ENCODE data around the gene DACT2.
"Not testable (repeated sequence)": the region's sequence is repeated elsewhere in the genome, so short reads cannot be mapped to it uniquely, and the experiment has no call there.

Gene DACT2, protein sequence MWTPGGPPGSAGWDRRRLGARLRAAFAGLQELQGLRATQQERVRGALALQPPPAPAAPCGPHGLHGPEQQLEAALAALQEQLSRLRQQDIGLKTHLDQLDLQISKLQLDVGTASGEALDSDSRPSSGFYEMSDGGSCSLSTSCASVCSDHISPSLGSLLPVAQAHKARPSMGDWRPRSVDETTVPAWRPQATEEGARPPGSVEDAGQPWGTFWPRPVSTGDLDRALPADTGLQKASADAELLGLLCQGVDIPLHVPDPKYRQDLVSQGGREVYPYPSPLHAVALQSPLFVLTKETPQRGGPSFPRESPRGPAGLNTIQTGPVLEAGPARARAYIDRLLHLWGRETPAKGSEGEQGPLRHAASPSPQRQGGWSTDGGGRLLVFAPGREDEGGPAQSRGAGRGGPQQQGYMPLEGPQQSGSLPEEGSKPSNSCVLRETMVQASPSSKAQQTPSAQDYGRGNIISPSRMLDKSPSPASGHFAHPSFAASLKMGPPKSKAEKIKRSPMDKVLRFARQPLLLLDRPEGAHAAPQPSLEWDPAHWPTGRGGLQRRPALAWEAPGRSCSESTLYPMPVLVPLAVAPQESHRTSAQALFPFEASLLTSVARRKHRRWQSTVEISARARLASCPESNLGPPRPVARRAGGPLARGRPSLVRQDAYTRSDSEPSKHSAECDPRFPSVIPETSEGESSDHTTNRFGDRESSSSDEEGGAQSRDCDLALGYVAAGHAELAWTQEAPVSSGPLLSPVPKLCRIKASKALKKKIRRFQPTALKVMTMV

GRCh38 chr6:168319279-168320111 lies at the start of gene DACT2:
Gene DACT2, minus strand, starts transcription at chr6:168319777. Its CDS starts 144 bp downstream, at chr6:168319633.
- DNase-seq: no peak

DNA sequence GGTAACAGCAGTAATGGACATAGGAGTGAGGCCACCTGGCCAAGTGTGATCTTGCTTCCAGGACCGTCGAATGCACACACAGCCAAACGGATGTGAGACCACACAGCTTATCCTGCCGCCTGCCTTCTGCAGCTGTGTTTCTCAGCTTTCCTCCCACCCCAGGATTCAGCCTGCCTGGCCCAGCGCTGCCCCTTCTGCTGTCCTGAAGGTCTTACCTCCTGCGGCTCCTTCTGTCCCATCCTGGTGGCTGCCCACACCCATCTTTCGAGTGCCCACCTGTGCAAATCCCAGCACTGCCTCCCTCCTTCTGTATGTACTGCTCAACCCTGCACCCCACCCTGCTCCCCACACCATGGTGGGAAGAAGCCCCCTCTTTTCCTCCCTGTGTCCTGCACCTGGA lies 49.4 kb upstream of the DACT2 start:
- no peak for DNase-seq

DNA sequence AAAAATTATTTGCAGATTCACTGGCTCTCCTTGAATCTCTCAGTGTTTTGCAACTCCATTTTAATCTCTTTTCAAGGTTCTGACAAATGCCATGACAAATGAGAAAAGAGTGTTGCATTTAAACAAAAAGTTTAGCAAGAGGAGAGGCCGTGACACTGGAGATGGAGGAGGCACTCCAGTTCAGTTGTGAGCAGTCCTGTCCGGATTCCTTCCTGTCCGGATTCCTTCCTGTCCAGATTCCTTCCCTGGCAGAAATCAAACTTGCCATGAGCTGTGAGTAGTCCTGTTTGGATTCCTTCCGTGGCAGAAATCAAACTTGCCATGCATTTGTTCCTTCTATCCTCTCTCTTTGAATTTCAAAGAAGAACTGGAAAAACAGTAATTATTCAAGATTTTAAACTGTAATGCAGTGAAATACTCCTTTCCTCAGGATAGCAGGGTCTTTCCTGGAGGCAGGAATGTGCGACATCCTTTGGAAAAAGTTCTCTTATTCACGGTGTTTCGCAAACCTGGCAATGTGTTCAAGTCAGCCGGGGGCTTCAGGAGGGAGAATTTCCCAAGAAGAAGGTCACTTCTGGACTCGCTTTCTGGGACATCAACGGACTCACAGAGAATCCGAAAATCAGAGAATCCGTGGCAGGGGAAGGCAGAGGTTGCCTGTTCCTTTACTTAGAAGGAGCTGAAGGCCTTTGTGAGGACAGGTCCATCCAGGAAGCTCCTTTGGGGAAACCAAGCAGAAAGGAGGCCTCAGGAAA lies 48.7 kb upstream of the DACT2 start:
- no peak for DNase-seq

GRCh38 chr6:168367285-168367751 lies 47.7 kb upstream of the DACT2 start:
- DNase-seq: no peak

- no peak for DNase-seq
Measured at GRCh38 chr6:168366473-168366872, 46.9 kb upstream of the DACT2 start.

GRCh38 chr6:168365422-168366165 lies 46.0 kb upstream of the DACT2 start:
- DNase-seq: no peak

GRCh38 chr6:168364793-168365421 lies 45.3 kb upstream of the DACT2 start:
- DNase-seq: no peak

DNA sequence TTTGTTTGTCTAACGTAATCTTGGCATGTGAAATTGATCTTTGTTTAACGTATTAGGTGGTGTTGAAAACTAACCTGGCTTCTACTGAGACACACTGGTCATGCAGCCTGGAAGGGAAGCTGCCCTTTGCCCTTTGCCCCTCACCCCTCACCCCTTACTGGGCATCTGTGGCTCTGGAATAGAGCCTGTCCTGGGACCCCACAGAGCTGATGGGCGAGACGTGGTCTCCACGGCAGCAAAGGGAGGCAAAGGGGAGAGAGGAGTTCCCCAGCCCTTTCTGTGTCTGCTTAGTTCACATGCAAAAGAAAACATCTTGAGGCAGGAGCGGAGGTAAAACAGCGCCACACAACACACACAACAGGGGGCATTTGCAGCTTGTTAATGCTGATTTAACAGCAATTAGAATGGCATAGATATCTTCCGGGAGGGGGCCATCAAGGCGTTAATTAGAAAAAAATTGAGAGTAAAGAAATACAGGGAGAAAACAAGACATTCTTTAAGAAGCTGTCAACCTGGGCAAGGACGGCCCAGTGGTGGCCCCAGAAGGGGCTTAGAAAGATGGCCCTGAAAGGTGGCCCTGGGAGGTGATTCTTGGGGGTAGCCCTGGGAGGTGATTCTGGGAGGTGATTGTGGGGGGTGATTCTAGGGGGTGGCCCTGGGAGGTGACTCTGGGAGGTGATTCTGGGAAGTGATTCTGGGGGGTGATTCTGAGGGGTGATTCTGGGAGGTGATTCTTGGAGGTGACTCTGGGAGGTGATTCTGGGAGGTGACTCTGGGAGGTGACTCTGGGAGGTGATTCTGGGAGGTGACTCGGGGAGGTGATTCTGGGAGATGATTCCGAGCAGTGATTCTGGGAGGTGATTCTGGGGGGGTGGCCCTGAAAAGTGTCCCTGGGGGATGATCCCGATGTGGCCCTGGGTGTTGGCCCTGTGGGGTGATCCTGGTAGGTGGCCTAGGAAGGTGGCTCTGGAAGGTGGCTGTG lies 44.5 kb upstream of the DACT2 start:
- DNase-seq: no peak

DNA sequence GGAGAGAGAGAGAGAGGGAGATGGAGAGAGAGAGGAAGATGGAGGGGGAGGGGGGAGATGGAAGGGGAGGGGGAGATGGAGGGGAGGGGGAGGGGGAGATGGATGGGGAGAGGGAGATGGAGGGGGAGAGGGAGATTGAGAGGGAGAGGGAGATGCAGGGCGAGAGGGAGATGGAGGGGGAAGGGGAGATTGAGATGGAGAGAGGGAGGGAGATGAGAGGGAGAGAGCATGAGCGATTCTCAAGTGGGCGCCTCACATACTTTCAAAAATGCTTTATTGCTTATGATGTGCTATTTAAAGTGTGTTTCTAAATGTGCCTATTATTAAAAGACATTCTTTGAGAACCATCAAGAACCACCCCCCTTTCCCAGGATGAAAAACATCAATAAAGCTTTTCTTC lies 43.7 kb upstream of the DACT2 start:
- DNase-seq: no peak

DNA sequence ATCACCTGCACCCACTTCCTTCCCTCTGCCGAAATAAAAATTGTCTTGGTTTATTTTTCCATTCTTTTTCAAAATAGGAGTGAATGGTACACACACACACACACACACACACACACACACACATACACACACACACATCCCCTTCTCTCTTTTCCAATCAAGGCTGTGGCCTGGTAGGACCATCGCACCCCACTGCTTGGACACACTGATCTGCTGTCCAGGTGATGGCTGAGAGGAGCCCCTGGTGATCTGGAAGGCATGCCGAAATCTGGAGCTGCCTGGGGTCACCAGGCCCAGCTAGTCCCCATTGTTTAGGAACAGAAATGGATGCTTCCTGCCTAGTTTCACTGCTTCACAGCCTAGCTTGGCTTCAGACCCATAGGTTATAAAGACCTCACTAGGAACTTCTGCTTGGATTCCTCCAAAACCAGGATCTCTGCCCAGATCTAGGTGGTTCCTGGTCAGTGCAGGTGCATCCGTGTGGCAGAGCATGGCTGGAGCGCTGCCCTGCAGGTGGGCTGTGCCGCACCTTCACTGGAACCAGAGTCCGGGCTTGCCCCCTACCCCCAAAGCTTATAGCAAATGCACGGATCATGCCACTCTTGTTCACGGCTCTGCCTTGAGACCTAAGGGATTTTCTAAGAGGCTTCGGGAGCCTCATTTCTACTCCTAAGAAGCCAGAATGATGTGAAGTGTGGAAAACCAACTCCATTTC lies 42.9 kb upstream of the DACT2 start:
- no peak for DNase-seq

- DNase-seq: no peak
Measured at GRCh38 chr6:168361766-168362165, 42.2 kb upstream of the DACT2 start.

DNA sequence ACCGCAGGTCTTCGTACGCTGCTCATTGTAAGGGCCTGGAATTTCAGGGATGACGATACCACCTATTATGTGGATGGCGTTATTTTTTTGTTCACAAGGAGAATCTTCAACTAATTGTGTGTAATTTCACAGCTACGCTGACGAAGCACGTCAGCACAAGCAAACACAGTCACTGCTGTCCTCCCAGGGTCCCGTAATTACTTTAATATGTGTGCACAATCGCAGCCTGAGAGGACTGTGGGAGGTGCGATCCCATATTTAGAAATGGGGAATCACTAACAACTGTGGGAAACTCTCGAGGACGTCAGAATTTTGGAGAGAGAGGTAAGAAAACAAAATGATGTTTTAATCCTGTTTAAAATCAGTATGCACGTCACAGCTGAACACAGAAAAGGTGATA lies 40.2 kb upstream of the DACT2 start:
- no peak for DNase-seq

DNA sequence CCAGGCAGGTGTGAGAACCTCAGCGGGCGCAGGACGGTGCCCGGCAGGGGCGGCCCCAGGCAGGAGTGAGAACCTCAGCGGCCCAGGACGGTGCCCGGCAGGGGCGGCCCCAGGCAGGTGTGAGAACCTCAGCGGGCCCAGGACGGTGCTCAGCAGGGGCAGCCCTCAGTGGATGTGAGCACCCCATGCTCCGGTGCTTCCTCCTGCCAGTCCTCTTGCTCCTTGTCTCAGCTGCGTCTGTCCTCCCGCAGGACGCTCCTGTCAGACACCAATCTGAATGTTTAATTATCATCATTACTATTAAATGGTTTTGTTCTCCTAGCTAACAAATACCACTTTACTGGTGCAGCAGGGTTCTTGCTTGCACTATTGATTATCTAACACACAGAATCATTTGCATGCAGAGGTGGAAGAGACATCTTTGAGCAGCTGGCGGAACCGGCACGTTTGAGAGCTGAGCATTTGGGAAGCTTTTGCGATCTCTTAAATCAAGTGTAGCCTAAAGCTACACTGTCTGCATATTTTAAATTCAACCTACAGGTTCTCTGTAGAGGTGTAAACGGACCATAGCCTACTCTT lies 39.4 kb upstream of the DACT2 start:
- no peak for DNase-seq

GRCh38 chr6:168356872-168357271 lies 37.3 kb upstream of the DACT2 start:
- not testable (repeated sequence) for DNase-seq

DNA sequence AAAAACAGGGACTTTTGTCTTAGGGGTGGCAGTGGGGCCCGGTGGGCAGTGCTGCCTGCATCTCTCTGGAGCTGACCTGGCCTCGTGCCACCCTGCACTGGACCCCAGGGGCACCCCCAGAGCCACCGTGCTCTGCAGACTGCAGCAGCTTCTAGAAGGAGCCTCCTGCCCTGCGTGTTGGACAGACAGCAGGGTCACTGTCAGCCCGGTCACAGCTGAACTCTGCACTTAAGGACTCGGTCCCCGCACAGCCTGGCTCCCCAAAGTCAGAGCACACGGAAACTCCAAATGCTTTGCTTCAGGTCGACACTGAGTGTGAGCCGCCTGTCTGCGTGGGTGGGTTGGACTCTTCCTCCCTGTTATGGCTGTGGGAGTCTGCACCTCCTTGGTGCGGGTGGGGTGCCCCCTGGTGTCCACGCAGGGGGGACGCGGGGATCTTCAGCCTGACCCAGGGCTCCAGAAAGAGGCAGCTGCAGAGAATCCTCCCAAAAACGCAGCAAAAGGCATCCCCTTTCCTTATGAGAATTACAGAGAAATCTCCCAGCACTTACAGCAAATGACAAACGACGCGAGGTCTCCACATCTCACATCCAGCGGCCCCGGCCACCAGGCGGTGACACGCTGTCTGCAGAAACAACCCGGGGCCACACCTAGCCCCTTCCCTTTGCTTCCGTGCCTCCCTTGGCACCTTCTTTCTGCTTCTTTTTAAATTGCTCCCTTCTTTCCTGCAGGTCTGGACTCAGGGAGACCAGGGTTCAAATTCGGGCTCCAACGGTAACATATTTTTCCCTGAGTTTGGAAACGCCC lies 36.3 kb upstream of the DACT2 start:
- peak; percentile 15 for DNase-seq

- DNase-seq: no peak
Measured at GRCh38 chr6:168354338-168354737, 34.8 kb upstream of the DACT2 start.

- DNase-seq: no peak
Measured at GRCh38 chr6:168353041-168353440, 33.5 kb upstream of the DACT2 start.

- no peak for DNase-seq
Measured at GRCh38 chr6:168352096-168352495, 32.5 kb upstream of the DACT2 start.
